DOHH2 (cell line): ENCODE results near the gene TMCC1.

Experiments used
- H3F3A ChIP-seq: fragments of 200-600 bp; sonication (generic), shearing (Covaris generic); 2 replicates; pipeline ENCODE4 v1.6.0; 2016; ENCODE audit warnings: antibody characterized with exemption, mild to moderate bottlenecking; ENCODE audit not compliant: control insufficient read depth, insufficient read depth
- H3K27ac ChIP-seq: fragments of 200-600 bp; sonication (generic); 2 replicates; pipeline ENCODE4 v1.5.1; 2014; ENCODE audit warnings: low read depth, mild to moderate bottlenecking, low read length, moderate library complexity
- H3K27me3 ChIP-seq: fragments of 200-600 bp; sonication (generic); 2 replicates; pipeline ENCODE4 v1.6.1; 2014; ENCODE audit warnings: mild to moderate bottlenecking, low read length, mixed read lengths; ENCODE audit not compliant: control insufficient read depth
- H3K36me3 ChIP-seq: fragments of 200-600 bp; sonication (generic); 2 replicates; pipeline ENCODE4 v1.6.1; 2014; ENCODE audit warnings: mild to moderate bottlenecking, low read length, moderate library complexity, mixed read lengths; ENCODE audit not compliant: control insufficient read depth
- H3K4me1 ChIP-seq: fragments of 200-600 bp; sonication (generic); 2 replicates; pipeline ENCODE4 v1.6.1; 2014; ENCODE audit warnings: mild to moderate bottlenecking, low read length, mixed read lengths; ENCODE audit not compliant: control insufficient read depth
- H3K4me2 ChIP-seq: fragments of 200-600 bp; sonication (generic); 2 replicates; pipeline ENCODE4 v1.6.0; 2014; ENCODE audit warnings: mild to moderate bottlenecking, low read length, moderate library complexity
- H3K4me3 ChIP-seq: fragments of 200-600 bp; sonication (generic); 2 replicates; pipeline ENCODE4 v1.5.1; 2014; ENCODE audit warnings: mild to moderate bottlenecking, low read length, mixed read lengths
- H3K79me2 ChIP-seq: fragments of 200-600 bp; sonication (generic); 2 replicates; pipeline ENCODE4 v1.6.1; 2014; ENCODE audit warnings: mild to moderate bottlenecking, low read length, mixed read lengths; ENCODE audit not compliant: control insufficient read depth
- H3K9me2 ChIP-seq: fragments of 200-600 bp; sonication (generic); replicated peaks from 2 replicates; pipeline ENCODE4 v1.6.1; 2014; ENCODE audit warnings: mild to moderate bottlenecking, low read length, mixed read lengths; ENCODE audit not compliant: control insufficient read depth
- H3K9me3 ChIP-seq: fragments of 200-600 bp; sonication (generic); 2 replicates; pipeline ENCODE4 v1.6.1; 2014; ENCODE audit warnings: antibody characterized with exemption, low read length, mixed read lengths; ENCODE audit not compliant: control insufficient read depth, insufficient read depth
- H4K20me1 ChIP-seq: fragments of 200-600 bp; sonication (generic); 2 replicates; pipeline ENCODE4 v1.6.0; 2014; ENCODE audit warnings: low read depth, mild to moderate bottlenecking, antibody characterized with exemption, low read length, moderate library complexity; ENCODE audit not compliant: control insufficient read depth, insufficient read depth
- EZH2phosphoT487 ChIP-seq: fragments of 200-600 bp; sonication (generic); IDR thresholded peaks from 2 replicates; pipeline ENCODE4 v1.6.1; 2017; ENCODE audit warnings: borderline replicate concordance, mild to moderate bottlenecking, antibody characterized with exemption, low read length, moderate library complexity, mixed read lengths
- TF ChIP-seq, protein P1 (sequence below): fragments of 200-600 bp; sonication (generic); IDR thresholded peaks from one replicate; pipeline ENCODE4 v1.5.1; 2014; ENCODE audit warnings: antibody characterized with exemption, mild to moderate bottlenecking, low read depth, low read length; ENCODE audit not compliant: poor library complexity, severe bottlenecking

Gene TMCC1

DNA sequence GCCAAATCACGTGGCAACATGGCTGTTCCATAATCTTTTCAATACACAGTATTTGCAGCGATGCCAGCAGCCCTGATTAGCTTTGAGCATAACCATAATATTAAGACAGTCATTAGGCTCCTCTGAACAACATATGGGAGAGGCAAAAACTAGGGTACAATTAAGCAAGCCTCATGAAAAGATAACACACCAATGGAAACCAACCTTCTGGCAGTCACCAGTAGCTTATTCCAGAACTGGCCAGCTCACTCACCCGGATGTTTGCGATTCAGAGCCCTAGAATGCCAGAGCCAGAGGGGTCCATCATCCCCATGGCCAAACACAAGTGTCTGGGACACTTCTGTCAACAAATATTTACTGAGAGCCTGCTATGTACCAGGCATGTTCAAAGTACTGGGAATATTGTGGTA lies 238.2 kb downstream of the TMCC1 start:
- Histone ChIP-seq H3K79me2 (no peaks in the 10 kb centered on the region), H3K4me1 (no peaks in the 10 kb centered on the region), H3K27me3 (no peaks in the 10 kb centered on the region), H3K4me2 (no peak overlapping the region), H3K27ac (no peak overlapping the region), H3K9me2 (no peaks in the 10 kb centered on the region), H3K4me3 (no peak overlapping the region), H3K9me3 (no peaks in the 10 kb centered on the region), H4K20me1 (no peaks in the 10 kb centered on the region), H3K36me3 (no peaks in the 10 kb centered on the region), H3F3A (no peaks in the 10 kb centered on the region)
- TF ChIP-seq EZH2phosphoT487, result no peak
- TF ChIP-seq, protein P1, sequence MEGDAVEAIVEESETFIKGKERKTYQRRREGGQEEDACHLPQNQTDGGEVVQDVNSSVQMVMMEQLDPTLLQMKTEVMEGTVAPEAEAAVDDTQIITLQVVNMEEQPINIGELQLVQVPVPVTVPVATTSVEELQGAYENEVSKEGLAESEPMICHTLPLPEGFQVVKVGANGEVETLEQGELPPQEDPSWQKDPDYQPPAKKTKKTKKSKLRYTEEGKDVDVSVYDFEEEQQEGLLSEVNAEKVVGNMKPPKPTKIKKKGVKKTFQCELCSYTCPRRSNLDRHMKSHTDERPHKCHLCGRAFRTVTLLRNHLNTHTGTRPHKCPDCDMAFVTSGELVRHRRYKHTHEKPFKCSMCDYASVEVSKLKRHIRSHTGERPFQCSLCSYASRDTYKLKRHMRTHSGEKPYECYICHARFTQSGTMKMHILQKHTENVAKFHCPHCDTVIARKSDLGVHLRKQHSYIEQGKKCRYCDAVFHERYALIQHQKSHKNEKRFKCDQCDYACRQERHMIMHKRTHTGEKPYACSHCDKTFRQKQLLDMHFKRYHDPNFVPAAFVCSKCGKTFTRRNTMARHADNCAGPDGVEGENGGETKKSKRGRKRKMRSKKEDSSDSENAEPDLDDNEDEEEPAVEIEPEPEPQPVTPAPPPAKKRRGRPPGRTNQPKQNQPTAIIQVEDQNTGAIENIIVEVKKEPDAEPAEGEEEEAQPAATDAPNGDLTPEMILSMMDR, result no peak

DNA sequence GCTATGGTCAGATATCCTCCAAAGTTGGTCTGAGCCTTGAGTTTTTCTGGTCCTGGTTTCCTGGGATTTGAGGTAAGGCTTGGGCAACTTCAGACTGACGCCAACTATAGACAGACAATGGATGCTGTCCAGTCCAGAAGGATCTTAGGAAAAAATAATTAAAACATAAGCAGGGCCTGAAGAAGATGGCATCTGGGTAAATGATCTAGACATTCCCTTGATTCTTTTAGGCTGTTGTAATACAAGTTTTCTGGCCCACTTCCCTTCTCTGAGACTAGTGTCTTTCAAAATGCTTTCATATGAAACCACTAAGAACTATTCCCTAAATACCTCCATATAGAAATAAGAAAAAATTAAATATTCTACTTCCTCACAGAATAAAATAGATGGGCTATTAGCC lies 239.4 kb downstream of the TMCC1 start:
- Histone ChIP-seq H3K9me2 (no peaks in the 10 kb centered on the region), H3K79me2 (no peaks in the 10 kb centered on the region), H3K4me3 (no peak overlapping the region), H3K9me3 (no peaks in the 10 kb centered on the region), H3K4me1 (no peaks in the 10 kb centered on the region), H3K36me3 (no peaks in the 10 kb centered on the region), H3F3A (no peaks in the 10 kb centered on the region), H4K20me1 (no peaks in the 10 kb centered on the region), H3K27me3 (no peaks in the 10 kb centered on the region), H3K27ac (no peak overlapping the region), H3K4me2 (no peak overlapping the region)
- TF ChIP-seq EZH2phosphoT487, result no peak
- TF ChIP-seq, protein P1, result no peak

DNA sequence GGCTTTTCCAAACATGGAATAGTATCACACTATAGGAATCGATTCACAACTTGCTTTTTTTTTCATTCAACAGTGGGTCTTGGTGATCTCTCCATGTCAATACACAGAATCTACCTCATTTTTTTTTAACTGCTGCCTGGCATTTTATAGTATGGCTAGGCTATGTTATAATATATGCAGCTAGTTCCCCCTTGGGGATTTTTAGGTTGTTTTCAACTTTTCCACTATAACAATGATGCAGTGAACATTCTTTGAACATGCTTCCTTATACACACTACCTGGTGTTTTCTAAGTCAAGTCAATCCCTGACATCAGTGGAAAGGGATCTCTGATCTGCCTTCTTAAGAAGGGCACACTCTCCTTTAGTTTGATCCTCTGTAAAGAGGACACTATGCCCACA lies 240.5 kb downstream of the TMCC1 start:
- Histone ChIP-seq H3K27ac (no peak overlapping the region), H3K9me2 (no peaks in the 10 kb centered on the region), H3K4me3 (no peak overlapping the region), H3K4me2 (no peak overlapping the region), H3K27me3 (no peaks in the 10 kb centered on the region), H3K36me3 (no peaks in the 10 kb centered on the region), H4K20me1 (no peaks in the 10 kb centered on the region), H3K4me1 (no peaks in the 10 kb centered on the region), H3K79me2 (no peaks in the 10 kb centered on the region), H3F3A (no peaks in the 10 kb centered on the region), H3K9me3 (no peaks in the 10 kb centered on the region)
- TF ChIP-seq, protein P1, result no peak
- TF ChIP-seq EZH2phosphoT487, result no peak
